CD4-positive, alpha-beta T cell (primary cell): ENCODE measurements around the gene SMAD3. TPM values are rescaled to one million over a fixed set of nuclear protein-coding genes. Genes with fewer than 3 reads are reported as not detected.
A peak's percentile ranks its signal among the peaks of the same experiment; 100 is the strongest.

Experiments
- ATAC-seq: fragments of 200-7000 bp; cut with Tn5 transposase; one replicate; pipeline ENCODE4 v1.10.0; 2022; ENCODE audit warnings: mild to moderate bottlenecking; ENCODE audit not compliant: poor library complexity
- CTCF ChIA-PET: fragments of 350-600 bp; sonication (Branson Sonifier 250); formaldehyde crosslinking; loops from one replicate; lab custom pipeline; 2021; ENCODE audit warnings: antibody characterized with exemption, inconsistent platforms; lab: Charles Lee
- POLR2A ChIA-PET: fragments of 350-600 bp; sonication (Branson Sonifier 250); formaldehyde crosslinking; loops from one replicate; lab custom pipeline; 2021; ENCODE audit warnings: antibody characterized with exemption, inconsistent platforms; lab: Charles Lee
- DNase-seq, 14 experiments: peaks; one replicate each; pipeline ENCODE4 v3.0.0-alpha.2; 2013 to 2020; ENCODE audit warnings: mixed read lengths in 2 of 14
- H3K27ac ChIP-seq, 2 donors: one replicate each; pipeline versions ENCODE4 v1.5.1 to v1.7.0; 2013; ENCODE audit warnings: low read length in 2 of 2, low read depth in 1 of 2, mild to moderate bottlenecking in 1 of 2
- H3K27me3 ChIP-seq, 2 experiments: 1 replicate in 1 of 2; 2 replicates in 1 of 2; pipeline versions ENCODE4 v1.6.1 to v1.7.0; 2013; ENCODE audit warnings: low read length in 2 of 2, control low read depth in 1 of 2, mild to moderate bottlenecking in 1 of 2, moderate library complexity in 1 of 2; ENCODE audit not compliant: insufficient read depth in 2 of 2, control insufficient read depth in 1 of 2
- H3K36me3 ChIP-seq: one replicate; pipeline ENCODE4 v1.6.1; 2013; ENCODE audit warnings: low read length, control low read depth; ENCODE audit not compliant: insufficient read depth
- H3K4me1 ChIP-seq: one replicate; pipeline ENCODE4 v1.6.1; 2013; ENCODE audit warnings: low read length, control low read depth; ENCODE audit not compliant: insufficient read depth
- H3K4me3 ChIP-seq: one replicate; pipeline ENCODE4 v1.5.1; 2013; ENCODE audit warnings: mild to moderate bottlenecking, low read length, moderate library complexity
- H3K9me3 ChIP-seq, 2 experiments: 1 replicate in 1 of 2; 2 replicates in 1 of 2; pipeline versions ENCODE4 v1.6.1 to v1.7.0; 2013; ENCODE audit warnings: low read length in 2 of 2, mild to moderate bottlenecking in 2 of 2, control low read depth in 1 of 2, moderate library complexity in 1 of 2; ENCODE audit not compliant: control insufficient read depth in 1 of 2, insufficient read depth in 1 of 2
- H3K27ac Mint-ChIP-seq: one replicate; pipeline ENCODE4 v1.8.0; 2020; ENCODE audit warnings: mixed read lengths
- H3K27me3 Mint-ChIP-seq: one replicate; pipeline ENCODE4 v1.8.0; 2021; ENCODE audit warnings: mixed read lengths
- H3K36me3 Mint-ChIP-seq: one replicate; pipeline ENCODE4 v1.8.0; 2021; ENCODE audit warnings: low read depth, mixed read lengths
- H3K4me1 Mint-ChIP-seq: one replicate; pipeline ENCODE4 v1.8.0; 2021; ENCODE audit warnings: low read depth, mixed read lengths
- H3K4me3 Mint-ChIP-seq: one replicate; pipeline ENCODE4 v1.8.0; 2020; ENCODE audit warnings: mild to moderate bottlenecking, mixed read lengths
- H3K9me3 Mint-ChIP-seq: one replicate; pipeline ENCODE4 v1.8.0; 2020; ENCODE audit warnings: mixed read lengths
- intact Hi-C, 2 experiments: fragments of 100-400 bp; cut with DNase I in 1 of 2; cut with micrococcal nuclease in 1 of 2; formaldehyde crosslinking; loops; one replicate each; pipeline versions ENCODE4 v1.15.1 to v1.9.0; 2023 to 2025; cut with DNase I, micrococcal nuclease
- total RNA-seq, 174 experiments: library from RNA in 2 of 174; stranded (reverse) in 2 of 174; gene quantifications; one replicate each; pipeline ENCODE4 v1.2.3 and lab custom pipeline; 2021 to 2026
- TF ChIP-seq, protein P1 (sequence below): fragments of 200-600 bp; IDR thresholded peaks from one replicate; pipeline ENCODE4 v1.8.0; 2022; ENCODE audit warnings: antibody characterized with exemption, mild to moderate bottlenecking

SMAD3 gene
- total RNA-seq, 2 experiments from 2014 or later, result 30.0 to 31.0 TPM

DNA sequence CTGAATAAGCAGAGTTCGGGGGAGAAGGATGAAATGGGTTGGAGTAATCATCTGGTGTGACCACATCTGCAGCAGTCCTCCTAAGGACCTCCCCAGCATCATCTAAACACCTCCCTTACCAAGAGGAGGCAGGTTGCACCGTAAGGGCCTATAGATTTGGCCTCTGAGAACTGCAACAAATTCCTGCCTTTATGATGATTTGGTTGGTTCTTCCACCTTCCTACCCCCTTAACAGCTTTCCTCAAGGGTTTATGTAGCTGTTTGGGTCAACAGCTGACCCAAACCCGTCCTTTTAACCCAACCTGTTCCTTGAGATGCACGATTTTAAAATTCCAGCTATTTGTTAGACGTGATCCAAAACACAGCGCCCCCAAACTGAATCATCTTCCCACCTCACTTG is 130.8 kb downstream of the SMAD3 start:
- peak overlapping the region; percentile 54 for H3K27ac Mint-ChIP-seq
- POLR2A ChIA-PET, result interaction anchor here (0.7 kb wide), 1 partner anchor 208 kb away, joined by 3 read pairs; no protein-coding TSS in a partner anchor
- intact Hi-C loops, result no loop called here

GRCh38 chr15:67196672-67197363 is 131.4 kb downstream of the SMAD3 start:
- Histone ChIP-seq H3K9me3 (no peaks in the 10 kb centered on the region), H3K27me3 (no peaks in the 10 kb centered on the region), H3K4me1 (peaks cover 7% of the 10 kb centered on the region), H3K36me3 (peaks cover 23% of the 10 kb centered on the region), H3K4me3 (no peak overlapping the region), H3K27ac (no peak overlapping the region)
- Mint-ChIP-seq H3K36me3 (peaks cover 67% of the 10 kb centered on the region), H3K4me1 (peaks cover 9% of the 10 kb centered on the region), H3K4me3 (no peak overlapping the region), H3K9me3 (no peaks in the 10 kb centered on the region), H3K27me3 (no peaks in the 10 kb centered on the region), H3K27ac (peak overlapping the region; percentile 54)
- TF ChIP-seq, protein P1, sequence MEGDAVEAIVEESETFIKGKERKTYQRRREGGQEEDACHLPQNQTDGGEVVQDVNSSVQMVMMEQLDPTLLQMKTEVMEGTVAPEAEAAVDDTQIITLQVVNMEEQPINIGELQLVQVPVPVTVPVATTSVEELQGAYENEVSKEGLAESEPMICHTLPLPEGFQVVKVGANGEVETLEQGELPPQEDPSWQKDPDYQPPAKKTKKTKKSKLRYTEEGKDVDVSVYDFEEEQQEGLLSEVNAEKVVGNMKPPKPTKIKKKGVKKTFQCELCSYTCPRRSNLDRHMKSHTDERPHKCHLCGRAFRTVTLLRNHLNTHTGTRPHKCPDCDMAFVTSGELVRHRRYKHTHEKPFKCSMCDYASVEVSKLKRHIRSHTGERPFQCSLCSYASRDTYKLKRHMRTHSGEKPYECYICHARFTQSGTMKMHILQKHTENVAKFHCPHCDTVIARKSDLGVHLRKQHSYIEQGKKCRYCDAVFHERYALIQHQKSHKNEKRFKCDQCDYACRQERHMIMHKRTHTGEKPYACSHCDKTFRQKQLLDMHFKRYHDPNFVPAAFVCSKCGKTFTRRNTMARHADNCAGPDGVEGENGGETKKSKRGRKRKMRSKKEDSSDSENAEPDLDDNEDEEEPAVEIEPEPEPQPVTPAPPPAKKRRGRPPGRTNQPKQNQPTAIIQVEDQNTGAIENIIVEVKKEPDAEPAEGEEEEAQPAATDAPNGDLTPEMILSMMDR, result no peak
- DNase-seq, result no peak
- intact Hi-C loops, result no loop called here
- CTCF ChIA-PET, result no interaction called here
- POLR2A ChIA-PET, result interaction anchor here (0.7 kb wide), 1 partner anchor 208 kb away, joined by 3 read pairs; no protein-coding TSS in a partner anchor
- ATAC-seq, result no peak

More for the DNA sequence above, 130.8 kb downstream of the SMAD3 start:
- peaks cover 7% of the 10 kb centered on the region for H3K4me1 ChIP-seq
- no peak overlapping the region for H3K4me3 Mint-ChIP-seq
- H3K27me3 ChIP-seq, result no peaks in the 10 kb centered on the region
- H3K27me3 Mint-ChIP-seq, result no peaks in the 10 kb centered on the region
- no peaks in the 10 kb centered on the region for H3K9me3 ChIP-seq
- CTCF ChIA-PET, result no interaction called here
- DNase-seq, result no peak
- H3K36me3 ChIP-seq, result peaks cover 29% of the 10 kb centered on the region
- TF ChIP-seq, protein P1, result no peak
- no peak for ATAC-seq
- no peaks in the 10 kb centered on the region for H3K9me3 Mint-ChIP-seq
- H3K4me1 Mint-ChIP-seq, result peaks cover 9% of the 10 kb centered on the region
- H3K36me3 Mint-ChIP-seq, result peaks cover 67% of the 10 kb centered on the region
- H3K4me3 ChIP-seq, result no peak overlapping the region
- no peak overlapping the region for H3K27ac ChIP-seq

DNA sequence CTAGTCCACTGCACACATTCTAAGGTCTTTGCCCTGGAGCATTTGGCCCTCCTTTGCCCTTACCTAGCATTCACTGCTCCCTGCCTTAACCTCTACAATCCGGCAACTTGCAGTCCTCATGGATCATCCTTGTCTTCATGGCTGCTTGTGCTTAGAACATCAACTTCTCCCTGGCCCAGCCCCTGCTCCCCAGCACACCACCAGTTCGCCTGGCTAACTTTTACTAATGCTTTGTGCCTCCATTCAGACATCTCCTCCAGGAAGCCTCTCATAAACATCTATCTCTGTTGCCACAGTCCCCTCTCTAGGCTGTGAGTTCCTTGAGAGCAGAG is 131.9 kb downstream of the SMAD3 start:
- intact Hi-C loops, result no loop called here
- H3K4me3 Mint-ChIP-seq, result no peak overlapping the region

More for the DNA sequence above, 131.9 kb downstream of the SMAD3 start:
- H3K4me1 Mint-ChIP-seq, result peaks cover 9% of the 10 kb centered on the region
- H3K36me3 Mint-ChIP-seq, result peaks cover 67% of the 10 kb centered on the region
- peaks cover 7% of the 10 kb centered on the region for H3K4me1 ChIP-seq
- no peak overlapping the region for H3K27ac ChIP-seq
- H3K27me3 ChIP-seq, result no peaks in the 10 kb centered on the region
- ChIA-PET CTCF (no interaction called here), POLR2A (no interaction called here)
- no peaks in the 10 kb centered on the region for H3K27me3 Mint-ChIP-seq
- ATAC-seq, result no peak
- peak overlapping the region; percentile 54 for H3K27ac Mint-ChIP-seq
- TF ChIP-seq, protein P1, result no peak
- no peak overlapping the region for H3K4me3 ChIP-seq
- H3K9me3 ChIP-seq, result no peaks in the 10 kb centered on the region
- H3K9me3 Mint-ChIP-seq, result no peaks in the 10 kb centered on the region
- H3K36me3 ChIP-seq, result peaks cover 19% of the 10 kb centered on the region
- no peak for DNase-seq
